HEK293T (cell line): ENCODE measurements around the gene BORCS5.

Experiments used
- CTCF ChIA-PET: fragments of 350-600 bp; formaldehyde crosslinking; extraction: SDS; loops from one replicate; lab custom pipeline; 2021; ENCODE audit warnings: antibody characterized with exemption, inconsistent platforms; lab: Yijun Ruan, JAX
- POLR2A ChIA-PET: fragments of 350-600 bp; formaldehyde crosslinking; extraction: SDS; loops from one replicate; lab custom pipeline; 2020; ENCODE audit warnings: antibody characterized with exemption, inconsistent platforms; lab: Yijun Ruan, JAX
- DNase-seq: peaks from one replicate; pipeline ENCODE4 v3.0.0; 2012; ENCODE audit warnings: mixed read lengths; ENCODE audit errors: extremely low spot score
- ARNT ChIP-seq: fragments of 450-650 bp; IDR thresholded peaks from 2 replicates; pipeline ENCODE4 v1.6.1; 2017; ENCODE audit warnings: mild to moderate bottlenecking
- BHLHE40 ChIP-seq: fragments of 450-650 bp; IDR thresholded peaks from 2 replicates; pipeline ENCODE4 v1.6.1; 2016; ENCODE audit warnings: mild to moderate bottlenecking, moderate library complexity, borderline replicate concordance
- CTBP1 ChIP-seq: fragments of 450-650 bp; IDR thresholded peaks from 2 replicates; pipeline ENCODE4 v1.6.1; 2016; ENCODE audit warnings: borderline replicate concordance
- ELF4 ChIP-seq: fragments of 450-650 bp; IDR thresholded peaks from 2 replicates; pipeline ENCODE4 v1.6.1; 2017; ENCODE audit warnings: antibody characterized with exemption
- FOXA1 ChIP-seq: fragments of 450-650 bp; IDR thresholded peaks from 2 replicates; pipeline ENCODE4 v1.6.1; 2016; ENCODE audit warnings: mild to moderate bottlenecking
- FOXK2 ChIP-seq: fragments of 450-650 bp; IDR thresholded peaks from 2 replicates; pipeline ENCODE4 v1.6.1; 2016; ENCODE audit warnings: mild to moderate bottlenecking
- FOXM1 ChIP-seq: fragments of 450-650 bp; IDR thresholded peaks from 2 replicates; pipeline ENCODE4 v1.6.1; 2017; ENCODE audit warnings: mild to moderate bottlenecking, borderline replicate concordance
- HDGF ChIP-seq: fragments of 450-650 bp; IDR thresholded peaks from 2 replicates; pipeline ENCODE4 v1.6.1; 2017; ENCODE audit warnings: antibody characterized with exemption, borderline replicate concordance
- L3MBTL2 ChIP-seq: fragments of 450-650 bp; conservative IDR thresholded peaks from 2 replicates; pipeline ENCODE4 v1.6.1; 2016; ENCODE audit warnings: mild to moderate bottlenecking
- LEF1 ChIP-seq: fragments of 450-650 bp; IDR thresholded peaks from 2 replicates; pipeline ENCODE4 v1.6.1; 2017; ENCODE audit warnings: mild to moderate bottlenecking, borderline replicate concordance
- NFRKB ChIP-seq: fragments of 450-650 bp; IDR thresholded peaks from 2 replicates; pipeline ENCODE4 v1.6.1; 2016; ENCODE audit warnings: mild to moderate bottlenecking, moderate library complexity
- PKNOX1 ChIP-seq: fragments of 450-650 bp; IDR thresholded peaks from 2 replicates; pipeline ENCODE4 v1.6.1; 2016
- SP1 ChIP-seq: fragments of 450-650 bp; IDR thresholded peaks from 2 replicates; pipeline ENCODE4 v1.6.1; 2017
- SUZ12 ChIP-seq: fragments of 450-650 bp; IDR thresholded peaks from 2 replicates; pipeline ENCODE4 v1.6.1; 2016; ENCODE audit warnings: mild to moderate bottlenecking
- TARDBP ChIP-seq: fragments of 450-650 bp; IDR thresholded peaks from 2 replicates; pipeline ENCODE4 v1.6.1; 2016
- ZNF384 ChIP-seq: fragments of 450-650 bp; IDR thresholded peaks from 2 replicates; pipeline ENCODE4 v1.6.1; 2016

Gene BORCS5

DNA sequence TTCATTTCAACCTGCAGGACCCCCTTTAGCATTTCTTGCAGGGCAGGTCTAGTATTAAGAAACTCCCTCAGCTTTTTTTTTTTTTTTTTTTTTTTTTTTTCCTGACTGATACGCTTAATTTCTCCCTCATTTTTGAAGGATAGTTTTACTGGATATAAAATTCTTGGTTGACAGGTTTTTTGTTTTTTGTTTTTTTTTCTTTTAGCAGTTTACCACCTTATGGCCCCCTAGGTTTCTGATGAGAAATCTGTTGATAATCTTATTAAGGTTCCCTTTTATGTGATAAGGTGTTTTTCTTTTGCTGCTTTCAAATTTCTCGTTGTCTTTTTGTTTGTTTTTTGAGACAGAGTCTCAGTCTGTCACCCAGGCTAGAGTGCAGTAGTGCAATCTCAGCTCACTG, 66.5 kb downstream of the BORCS5 start:
- peak; percentile 18; the same call in 1 of the 2 replicates for TF ChIP-seq ZNF384
- no peak for TF ChIP-seq HDGF
- ChIA-PET CTCF (no interaction called here), POLR2A (no interaction called here)
- no peak for DNase-seq

GRCh38 chr12:12425001-12425400, 68.1 kb downstream of the BORCS5 start:
- TF ChIP-seq TARDBP, result no peak
- TF ChIP-seq SP1, result no peak
- TF ChIP-seq LEF1, result no peak
- TF ChIP-seq CTBP1, result no peak
- no peak for TF ChIP-seq FOXM1
- no peak for TF ChIP-seq FOXK2
- no peak for TF ChIP-seq ZNF384
- no peak for TF ChIP-seq ARNT
- POLR2A ChIA-PET, result interaction anchor here (0.9 kb wide), 1 partner anchor 9 kb away, joined by 3 read pairs; no protein-coding TSS in a partner anchor
- CTCF ChIA-PET, result no interaction called here
- no peak for DNase-seq

DNA sequence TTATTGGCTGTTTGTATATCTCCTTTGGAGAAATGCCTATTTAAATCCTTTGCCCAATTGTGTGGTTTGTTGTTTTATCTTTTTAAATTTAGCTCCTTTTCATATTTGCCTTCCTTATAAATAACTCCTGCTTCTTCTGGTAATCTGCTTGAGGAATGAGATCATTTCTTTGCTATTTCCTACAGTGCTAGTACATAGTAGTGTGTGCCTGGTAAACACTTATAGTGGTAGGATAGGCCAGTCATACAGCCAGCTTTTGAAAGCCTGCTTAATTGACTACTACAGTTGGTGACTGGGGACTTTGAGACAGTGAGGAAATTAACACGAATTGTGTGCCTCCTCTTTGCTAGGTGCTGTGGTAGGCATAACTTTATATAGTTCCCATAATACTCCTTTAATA, 68.7 kb downstream of the BORCS5 start:
- TF ChIP-seq HDGF (no peak), BHLHE40 (no peak), FOXM1 (no peak), ZNF384 (no peak), SP1 (no peak), ELF4 (no peak), ARNT (no peak)
- ChIA-PET POLR2A (interaction anchor here (0.9 kb wide), 1 partner anchor 8 kb away, joined by 3 read pairs; no protein-coding TSS in a partner anchor), CTCF (interaction anchor here (0.7 kb wide), 1 partner anchor 245 kb away, joined by 3 read pairs; no protein-coding TSS in a partner anchor)
- DNase-seq, result no peak

GRCh38 chr12:12427568-12427967, 70.7 kb downstream of the BORCS5 start:
- POLR2A ChIA-PET, result no interaction called here

DNA sequence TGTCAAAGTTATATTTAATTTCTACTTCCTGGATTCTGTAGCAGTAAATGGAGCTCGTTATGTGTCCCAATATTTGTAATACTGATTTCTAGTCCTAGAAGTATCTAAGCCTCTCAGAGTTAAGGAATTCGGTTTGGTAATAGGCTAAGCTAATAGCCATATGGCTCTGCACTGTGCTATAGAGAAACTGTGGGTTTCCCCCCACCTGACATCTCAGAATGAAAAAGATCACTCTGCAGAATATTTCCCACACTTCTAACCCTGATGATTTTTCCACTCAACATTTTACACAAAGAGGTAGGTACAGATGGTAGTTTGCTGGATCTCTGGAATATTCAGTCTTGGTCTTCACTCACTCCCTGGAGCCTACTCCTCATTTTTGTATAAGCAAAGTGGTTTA, 71.2 kb downstream of the BORCS5 start:
- POLR2A ChIA-PET, result no interaction called here
- no peak for DNase-seq
- TF ChIP-seq ELF4 (no peak), PKNOX1 (no peak), FOXK2 (no peak), ARNT (no peak), BHLHE40 (no peak), CTBP1 (no peak), HDGF (no peak), LEF1 (no peak), ZNF384 (no peak), SUZ12 (no peak), L3MBTL2 (no peak), FOXM1 (no peak), TARDBP (no peak), SP1 (no peak), NFRKB (no peak), FOXA1 (no peak)
- CTCF ChIA-PET, result no interaction called here

More at GRCh38 chr12:12427568-12427967, 70.7 kb downstream of the BORCS5 start:
- CTCF ChIA-PET, result no interaction called here
- no peak for TF ChIP-seq BHLHE40
- TF ChIP-seq TARDBP, result no peak
- no peak for TF ChIP-seq LEF1
- no peak for TF ChIP-seq NFRKB
- no peak for TF ChIP-seq ELF4
- TF ChIP-seq ZNF384, result no peak
- no peak for DNase-seq

GRCh38 chr12:12428961-12429657, 72.2 kb downstream of the BORCS5 start:
- ChIA-PET POLR2A (no interaction called here), CTCF (interaction anchor here (0.5 kb wide), 1 partner anchor 192 kb away, joined by 6 read pairs; no protein-coding TSS in a partner anchor)
- DNase-seq, result no peak
- TF ChIP-seq CTBP1 (no peak), L3MBTL2 (no peak), NFRKB (no peak)

DNA sequence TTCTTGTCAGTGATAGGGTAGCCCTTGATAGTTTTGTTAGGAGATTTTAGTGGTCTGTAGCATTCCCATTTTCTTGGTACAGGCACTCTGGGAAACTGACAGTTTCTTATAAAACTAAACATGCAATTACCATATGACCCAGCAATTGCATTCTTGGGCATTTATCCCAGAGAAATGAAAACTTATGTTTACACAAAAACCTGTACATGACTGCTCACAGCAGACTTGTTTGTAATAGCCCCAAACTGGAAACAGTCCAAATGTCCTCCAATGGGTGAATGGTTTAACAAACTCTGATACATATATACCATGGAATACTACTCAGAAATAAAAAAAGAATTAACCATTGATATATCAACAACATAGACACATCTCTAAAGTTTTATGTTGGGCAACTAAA, 75.5 kb downstream of the BORCS5 start:
- CTCF ChIA-PET, result no interaction called here
- POLR2A ChIA-PET, result no interaction called here
- no peak for DNase-seq

More for the DNA sequence above, 75.5 kb downstream of the BORCS5 start:
- TF ChIP-seq TARDBP (no peak), LEF1 (no peak), BHLHE40 (no peak), SUZ12 (no peak), FOXA1 (no peak), HDGF (no peak), FOXK2 (no peak), PKNOX1 (no peak), ELF4 (no peak), SP1 (no peak), CTBP1 (no peak), ARNT (no peak), L3MBTL2 (no peak), NFRKB (no peak), ZNF384 (no peak), FOXM1 (no peak)
